B cell (primary cell): ENCODE data around the gene NHS. TPM values are rescaled to one million over a fixed set of nuclear protein-coding genes. Genes with fewer than 3 reads are reported as not detected.

Experiments used
- ATAC-seq: fragments of 200-7000 bp; cut with Tn5 transposase; one replicate; pipeline ENCODE4 v1.10.0; 2021; ENCODE audit warnings: low read depth, mild to moderate bottlenecking, moderate number of reproducible peaks, moderate library complexity
- CTCF ChIA-PET: fragments of 350-600 bp; sonication (Branson Sonifier 250); formaldehyde crosslinking; loops from one replicate; lab custom pipeline; 2021; ENCODE audit warnings: antibody characterized with exemption, inconsistent platforms; lab: Charles Lee
- POLR2A ChIA-PET: fragments of 350-600 bp; sonication (Branson Sonifier 250); formaldehyde crosslinking; loops from one replicate; lab custom pipeline; 2021; ENCODE audit warnings: antibody characterized with exemption; lab: Charles Lee
- DNase-seq: peaks from one replicate; pipeline ENCODE4 v3.0.0; 2013
- H2AFZ ChIP-seq: 2 replicates; pipeline ENCODE4 v1.6.1; 2012; ENCODE audit warnings: mild to moderate bottlenecking, low read depth, low read length; ENCODE audit not compliant: insufficient read depth, poor library complexity, severe bottlenecking
- H3K27ac ChIP-seq, 2 donors: 1 replicate in 1 of 2; 2 replicates in 1 of 2; pipeline ENCODE4 v1.5.1; 2012 to 2013; ENCODE audit warnings: low read length in 2 of 2, mild to moderate bottlenecking in 2 of 2, moderate library complexity in 1 of 2
- H3K27me3 ChIP-seq, 4 experiments: fragments of 200-600 bp in 1 of 4; sonication (generic) in 1 of 4; replicated peaks in 1 of 4; 1 replicate in 2 of 4; 2 replicates in 2 of 4; pipeline versions ENCODE4 v1.6.1 to v1.7.0; 2013 to 2016; ENCODE audit warnings: low read length in 3 of 4, mild to moderate bottlenecking in 2 of 4, mixed read lengths in 1 of 4, moderate library complexity in 1 of 4; ENCODE audit not compliant: insufficient read depth in 4 of 4, control insufficient read depth in 3 of 4; ENCODE audit errors: control extremely low read depth in 1 of 4
- H3K36me3 ChIP-seq, 2 experiments: replicated peaks in 1 of 2; 1 replicate in 1 of 2; 2 replicates in 1 of 2; pipeline versions ENCODE4 v1.6.1 to v1.7.1; 2013; ENCODE audit warnings: low read length in 1 of 2; ENCODE audit not compliant: insufficient read depth in 2 of 2, control insufficient read depth in 1 of 2; ENCODE audit errors: control extremely low read depth in 1 of 2, extremely low read depth in 1 of 2
- H3K4me1 ChIP-seq, 2 donors: fragments of 200-600 bp in 1 of 2; sonication (generic) in 1 of 2; 1 replicate in 1 of 2; 2 replicates in 1 of 2; pipeline versions ENCODE4 v1.5.1 to v1.6.1; 2013 to 2017; ENCODE audit warnings: low read length in 2 of 2; ENCODE audit not compliant: control insufficient read depth in 2 of 2, insufficient read depth in 2 of 2
- H3K4me2 ChIP-seq: replicated peaks from 2 replicates; pipeline ENCODE3; 2012; ENCODE audit warnings: mild to moderate bottlenecking, low read depth, low read length; ENCODE audit not compliant: poor library complexity, severe bottlenecking
- H3K4me3 ChIP-seq, 5 experiments: fragments of 200-600 bp in 1 of 5; sonication (generic) in 1 of 5; 1 replicate in 3 of 5; 2 replicates in 2 of 5; pipeline versions ENCODE4 v1.5.1 to v1.7.0; 2011 to 2016; ENCODE audit warnings: low read length in 4 of 5, mild to moderate bottlenecking in 4 of 5, low read depth in 2 of 5, control low read depth in 1 of 5, moderate library complexity in 1 of 5; ENCODE audit not compliant: insufficient read depth in 1 of 5; ENCODE audit errors: control extremely low read depth in 1 of 5, extremely low read depth in 1 of 5
- H3K79me2 ChIP-seq: fragments of 200-600 bp; sonication (generic); one replicate; pipeline ENCODE4 v1.6.0; 2016; ENCODE audit warnings: low read length; ENCODE audit not compliant: control insufficient read depth, insufficient read depth
- H3K9ac ChIP-seq: fragments of 200-600 bp; sonication (generic); 2 replicates; pipeline ENCODE4 v1.6.1; 2017; ENCODE audit warnings: mild to moderate bottlenecking, low read length, moderate library complexity
- H3K9me3 ChIP-seq, 3 donors: one replicate each; pipeline versions ENCODE4 v1.6.1 to v1.7.1; 2013; ENCODE audit warnings: low read length in 2 of 3; ENCODE audit not compliant: control insufficient read depth in 2 of 3, insufficient read depth in 1 of 3; ENCODE audit errors: control extremely low read depth in 1 of 3
- H4K20me1 ChIP-seq: 2 replicates; pipeline ENCODE4 v1.6.0; 2012; ENCODE audit warnings: mild to moderate bottlenecking, low read length; ENCODE audit not compliant: insufficient read depth, control insufficient read depth, poor library complexity, severe bottlenecking
- H3K27ac Mint-ChIP-seq: one replicate; pipeline ENCODE4 v1.8.0; 2021; ENCODE audit warnings: mixed read lengths
- H3K27me3 Mint-ChIP-seq: one replicate; pipeline ENCODE4 v1.8.0; 2021; ENCODE audit warnings: mixed read lengths
- H3K4me1 Mint-ChIP-seq: one replicate; pipeline ENCODE4 v1.8.0; 2021; ENCODE audit warnings: mixed read lengths
- H3K4me3 Mint-ChIP-seq: one replicate; pipeline ENCODE4 v1.8.0; 2021; ENCODE audit warnings: mixed read lengths
- H3K9me3 Mint-ChIP-seq: one replicate; pipeline ENCODE4 v1.8.0; 2022; ENCODE audit warnings: mixed read lengths; ENCODE audit not compliant: insufficient read depth
- CTCF ChIP-seq: fragments of 200-600 bp; IDR thresholded peaks from one replicate; pipeline ENCODE4 v1.8.0; 2022; ENCODE audit warnings: antibody characterized with exemption, mild to moderate bottlenecking
- EZH2 ChIP-seq: IDR thresholded peaks from 2 replicates; pipeline ENCODE4 v1.6.1; 2012; ENCODE audit warnings: borderline replicate concordance, low read depth, mild to moderate bottlenecking, moderate library complexity, low read length; ENCODE audit not compliant: insufficient read depth, poor library complexity, severe bottlenecking
- WGBS: methylation state at CpG from one replicate; pipeline ENCODE4 v1.1.5; 2013; ENCODE audit warnings: missing lambda C conversion rate; ENCODE audit not compliant: insufficient coverage; 5-methylcytosine and 5-hydroxymethylcytosine counted together
- intact Hi-C: fragments of 100-400 bp; cut with micrococcal nuclease; formaldehyde crosslinking; loops from one replicate; pipeline ENCODE4 v1.10.0; 2022
- polyA plus RNA-seq: library from polyadenylated mRNA; depleted of rRNA; stranded (reverse); fragments of >200 nt; gene quantifications from 2 replicates; pipeline ENCODE4 v1.2.3, GENCODE V29; 2012
- total RNA-seq, 2 donors: library from RNA; stranded (reverse); fragments of 120-200 nt in 1 of 2; gene quantifications; 1 replicate in 1 of 2; 2 replicates in 1 of 2; pipeline versions ENCODE4 v1.2.3 to v1.2.4, GENCODE V29; 2013 to 2022

NHS gene
- total and polyA plus RNA-seq, 2 donors (not counting 1 experiment from before 2014, with no cell fraction given): not detected

GRCh38 chrX:17685026-17685425 lies 310.0 kb downstream of the NHS start:
- no peak overlapping the region for H2AFZ ChIP-seq
- no peaks in the 10 kb centered on the region for H3K36me3 ChIP-seq
- Mint-ChIP-seq H3K4me3 (no peak overlapping the region), H3K27ac (no peak overlapping the region), H3K4me1 (peaks cover 3% of the 10 kb centered on the region), H3K9me3 (no peaks in the 10 kb centered on the region), H3K27me3 (no peaks in the 10 kb centered on the region)
- no peak overlapping the region for H3K27ac ChIP-seq
- H3K4me1 ChIP-seq: no peaks in the 10 kb centered on the region
- H3K9ac ChIP-seq: no peak overlapping the region
- H3K9me3 ChIP-seq: no peaks in the 10 kb centered on the region
- H3K27me3 ChIP-seq: no peaks in the 10 kb centered on the region
- H3K4me2 ChIP-seq: no peak overlapping the region
- H4K20me1 ChIP-seq: no peaks in the 10 kb centered on the region
- DNase-seq: no peak
- intact Hi-C loops: no loop called here
- no peaks in the 10 kb centered on the region for H3K79me2 ChIP-seq
- 100% methylated on average over 1 of the region's 4 CpGs for WGBS
- CTCF ChIA-PET: no interaction called here
- ATAC-seq: no peak
- TF ChIP-seq EZH2 (no peak), CTCF (no peak)
- POLR2A ChIA-PET: no interaction called here
- H3K4me3 ChIP-seq: no peak overlapping the region

- no peak overlapping the region for H3K4me3 ChIP-seq
- no peaks in the 10 kb centered on the region for H3K9me3 ChIP-seq
- no peak overlapping the region for H3K9ac ChIP-seq
- 100% methylated on average over 8 of the region's 14 CpGs for WGBS
- Mint-ChIP-seq H3K4me3 (no peak overlapping the region), H3K27me3 (no peaks in the 10 kb centered on the region), H3K4me1 (peaks cover 3% of the 10 kb centered on the region), H3K9me3 (no peaks in the 10 kb centered on the region), H3K27ac (no peak overlapping the region)
- intact Hi-C loops: no loop called here
- ChIA-PET CTCF (no interaction called here), POLR2A (no interaction called here)
- no peaks in the 10 kb centered on the region for H3K79me2 ChIP-seq
- H3K27ac ChIP-seq: no peak overlapping the region
- H3K4me1 ChIP-seq: no peaks in the 10 kb centered on the region
- no peak overlapping the region for H2AFZ ChIP-seq
- no peaks in the 10 kb centered on the region for H4K20me1 ChIP-seq
- no peak for TF ChIP-seq CTCF
- TF ChIP-seq EZH2: no peak
- H3K4me2 ChIP-seq: no peak overlapping the region
- DNase-seq (no peak), ATAC-seq (no peak)
- H3K27me3 ChIP-seq: no peaks in the 10 kb centered on the region
- no peaks in the 10 kb centered on the region for H3K36me3 ChIP-seq
Observed at GRCh38 chrX:17687648-17688047, 312.6 kb downstream of the NHS start.
